HG03159 (cell line): Measurements from ENCODE around the gene PAEP.

Source experiments
- ATAC-seq: cut with Tn5 transposase; IDR thresholded peaks from one replicate; pipeline ENCODE4 v1.9.1; 2021; ENCODE audit warnings: mild to moderate bottlenecking, moderate library complexity; ENCODE audit not compliant: unreplicated experiment

Gene PAEP

GRCh38 chr9:135591506-135592330 is 30.2 kb downstream of the PAEP start:
- ATAC-seq, result no peak

DNA sequence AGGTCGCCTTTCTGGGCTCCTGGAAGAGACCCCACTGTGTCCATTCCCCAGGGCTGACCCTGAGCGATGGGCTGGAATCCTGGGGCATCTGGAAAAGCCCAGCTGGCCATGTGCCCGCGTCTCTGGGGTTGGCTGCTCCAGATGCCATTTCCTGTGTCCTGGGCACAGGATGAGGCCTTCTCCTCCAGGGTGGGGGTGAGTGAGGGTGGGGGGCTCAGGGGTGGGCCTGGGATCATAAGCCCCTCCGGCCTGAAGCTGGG is 30.7 kb downstream of the PAEP start:
- no peak for ATAC-seq

- no peak for ATAC-seq
These were observed 31.1 kb downstream of the PAEP start for GRCh38 chr9:135592625-135593024.

GRCh38 chr9:135596211-135596610 is 34.7 kb downstream of the PAEP start:
- no peak for ATAC-seq

GRCh38 chr9:135600296-135600817 is 38.8 kb downstream of the PAEP start:
- ATAC-seq, result no peak

GRCh38 chr9:135601988-135602387 is 40.4 kb downstream of the PAEP start:
- no peak for ATAC-seq

DNA sequence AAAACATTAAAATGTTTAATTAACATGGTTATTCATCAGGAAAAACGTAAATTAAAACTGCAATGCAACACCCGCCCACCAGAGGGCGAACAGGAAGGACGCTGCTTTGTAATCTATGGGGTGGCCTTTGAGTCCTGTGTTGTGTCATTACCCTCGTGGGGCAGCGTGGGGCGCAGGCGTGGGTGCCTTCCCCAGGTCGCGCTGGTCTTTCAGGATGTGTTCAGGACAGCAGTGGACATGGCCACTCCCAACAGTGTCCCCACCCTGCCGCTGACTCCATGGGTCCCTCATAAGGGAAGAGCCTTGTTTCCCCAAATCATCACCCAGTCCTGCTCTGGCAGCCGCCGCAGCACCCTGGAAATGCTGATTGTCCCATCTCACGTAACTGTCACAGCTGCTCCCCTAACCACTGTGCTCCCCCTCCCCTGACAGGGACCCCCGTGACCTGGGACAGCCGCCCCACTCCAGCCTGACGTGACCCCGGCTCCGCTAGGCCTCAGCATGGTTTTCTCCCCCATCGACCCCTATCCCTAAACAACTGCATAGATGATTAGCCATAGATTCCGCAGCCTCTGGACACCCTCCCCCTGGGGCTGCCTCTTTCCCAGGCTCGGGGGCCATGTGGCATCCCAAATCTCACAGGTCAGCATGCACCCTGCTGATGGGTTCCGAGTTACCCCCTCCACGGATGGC is 41.4 kb downstream of the PAEP start:
- ATAC-seq, result no peak

GRCh38 chr9:135604437-135605237 is 43.1 kb downstream of the PAEP start:
- ATAC-seq, result no peak

- ATAC-seq, result no peak
These were observed 43.8 kb downstream of the PAEP start for GRCh38 chr9:135605238-135605781.

DNA sequence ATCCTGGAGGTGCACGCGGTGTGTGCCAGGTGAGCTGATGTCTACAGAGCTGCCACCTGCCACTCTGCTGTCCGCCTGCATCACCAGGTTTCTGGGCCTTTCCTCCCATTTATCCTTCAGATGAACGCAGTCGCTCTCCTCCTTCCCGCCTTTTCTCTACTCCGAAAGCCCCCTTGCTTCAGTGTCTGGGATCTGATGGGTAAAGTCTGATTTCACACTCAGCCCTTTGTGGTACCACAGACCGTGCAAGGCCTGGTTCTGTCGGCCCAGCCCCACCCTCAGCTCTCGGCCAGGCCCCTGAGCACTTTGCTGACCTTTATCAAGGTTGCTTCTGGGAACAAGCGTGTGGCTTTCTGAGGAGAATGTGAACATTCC is 45.3 kb downstream of the PAEP start:
- ATAC-seq, result no peak

DNA sequence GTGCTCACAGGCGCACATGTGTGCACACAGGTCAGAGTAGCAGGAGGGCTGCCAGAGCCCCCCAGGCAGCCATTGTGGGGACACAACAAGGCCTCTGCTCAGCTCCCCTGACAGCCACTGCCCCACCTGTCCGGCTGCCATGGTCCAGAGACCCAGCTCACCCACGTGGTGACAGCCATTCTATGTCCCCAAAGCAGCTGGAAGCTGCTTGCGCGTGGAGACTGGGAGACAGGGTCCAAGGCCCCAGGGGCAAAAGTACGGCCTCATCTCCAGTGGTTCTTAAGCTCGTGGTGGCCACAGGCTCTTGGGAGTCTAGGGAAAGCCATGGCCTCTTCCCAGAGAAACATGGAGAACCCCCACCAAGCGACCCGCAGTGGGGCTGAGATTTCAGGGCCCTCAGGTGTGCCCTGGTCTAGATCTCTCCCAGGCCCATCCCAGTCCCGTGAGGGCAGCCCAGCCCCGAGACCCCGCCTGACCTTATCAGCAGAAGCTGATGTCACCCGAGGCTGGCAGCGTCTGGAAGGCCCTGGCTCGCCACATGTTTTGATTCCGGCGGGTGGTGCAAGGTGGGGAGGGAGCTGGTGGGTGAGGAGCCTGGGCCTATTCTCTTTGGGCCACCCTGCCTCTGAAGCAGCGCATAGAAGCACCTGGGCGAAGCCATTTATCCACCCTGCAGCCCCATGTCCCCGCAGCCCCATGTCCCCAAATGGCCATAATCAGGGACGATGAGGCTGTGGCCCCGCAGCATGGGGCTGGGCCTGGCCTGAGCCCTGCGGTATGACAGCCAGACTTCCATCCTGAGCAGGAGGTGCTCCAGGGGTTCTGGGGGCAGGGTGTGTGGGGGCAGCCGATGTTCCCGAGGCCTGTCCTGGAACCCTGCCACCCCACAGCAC is 46.1 kb downstream of the PAEP start:
- no peak for ATAC-seq

DNA sequence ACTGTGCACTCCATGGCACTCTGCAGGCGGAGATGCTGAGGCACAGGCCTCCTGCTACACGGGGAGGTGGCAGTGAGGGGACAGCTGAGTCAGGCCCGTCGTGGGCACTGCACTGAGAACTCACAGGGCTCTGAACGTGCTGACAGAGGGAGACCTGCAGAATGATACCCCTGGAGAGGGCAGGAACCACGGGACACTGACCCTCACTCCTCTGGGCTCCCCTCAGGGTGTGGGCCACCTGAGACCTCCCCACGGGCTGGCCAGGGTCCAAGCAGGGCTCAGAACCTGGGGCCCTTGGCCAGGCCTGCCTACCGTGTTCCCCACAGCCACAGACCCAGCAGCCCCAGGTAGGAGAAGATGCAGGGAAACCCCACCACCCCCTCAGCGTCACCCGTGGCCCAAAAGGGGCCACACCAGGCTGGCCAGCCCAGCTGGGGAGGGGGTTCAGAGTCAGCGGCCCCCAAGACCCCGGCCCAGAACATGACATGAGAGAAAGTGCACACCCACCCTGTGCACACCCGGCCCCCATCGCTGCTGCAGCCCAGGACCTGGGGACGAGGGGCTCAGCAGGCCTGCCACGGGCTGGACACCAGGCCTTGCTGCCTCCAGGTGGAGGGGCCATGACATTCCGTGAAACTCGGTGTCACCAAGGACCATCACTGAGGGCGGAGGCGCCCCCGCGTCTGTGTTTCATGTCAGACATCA is 46.9 kb downstream of the PAEP start:
- no peak for ATAC-seq

DNA sequence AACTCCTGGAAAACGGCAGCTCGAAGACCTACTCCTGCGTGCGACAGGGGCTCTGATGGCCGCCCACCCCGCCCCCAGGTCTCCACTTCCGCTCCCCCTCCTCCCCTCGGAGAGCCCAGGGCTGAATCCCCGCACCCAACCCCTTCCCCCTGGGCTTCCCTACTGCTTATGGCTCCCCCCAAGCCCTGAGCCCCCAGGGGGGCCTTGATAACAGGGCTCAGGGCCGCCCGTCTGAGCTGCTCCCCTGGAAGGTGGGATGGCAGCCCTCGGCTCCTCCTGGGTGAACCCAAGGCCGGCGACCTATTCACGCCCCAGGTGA is 47.4 kb downstream of the PAEP start:
- ATAC-seq, result no peak

GRCh38 chr9:135609366-135609955 is 47.9 kb downstream of the PAEP start:
- ATAC-seq, result no peak

DNA sequence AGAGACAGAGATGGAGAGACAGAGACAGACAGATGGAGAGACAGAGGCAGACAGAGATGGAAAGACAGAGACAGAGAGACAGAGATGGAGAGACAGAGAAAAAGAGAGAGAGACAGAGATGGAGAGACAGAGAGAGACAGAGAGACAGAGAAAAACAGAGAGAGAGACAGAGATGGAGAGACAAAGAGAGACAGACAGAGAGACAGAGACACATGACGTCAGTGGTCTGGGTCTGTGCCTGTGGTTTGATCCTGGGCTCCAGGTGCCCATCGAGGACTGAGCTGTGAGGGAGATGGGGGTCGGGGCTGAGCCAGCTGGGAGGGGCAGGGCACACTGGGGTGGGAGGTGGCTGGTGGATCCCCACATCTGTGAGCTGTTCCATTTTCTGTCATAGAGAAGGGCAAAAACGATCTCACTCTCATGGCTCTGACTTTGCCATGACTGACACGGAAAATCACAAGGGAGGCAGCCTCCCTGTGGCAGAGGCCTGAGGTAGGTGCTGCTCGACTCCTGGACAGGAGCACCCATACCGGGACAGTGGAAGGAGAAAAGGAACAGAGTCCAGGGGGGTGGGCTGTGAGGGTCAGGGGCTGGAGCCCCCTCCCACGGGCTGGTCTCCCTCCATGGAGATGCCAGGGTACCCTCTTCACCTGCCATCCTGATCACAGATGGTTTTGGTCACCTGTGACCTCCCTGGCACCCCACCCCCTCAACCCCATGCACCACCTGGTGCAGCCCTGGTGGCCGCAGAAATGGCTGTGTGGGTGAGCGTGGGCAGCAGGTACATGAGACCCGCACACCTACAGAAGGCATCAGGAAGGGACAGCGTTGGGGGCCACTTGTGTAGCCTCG is 49.0 kb downstream of the PAEP start:
- no peak for ATAC-seq

GRCh38 chr9:135611142-135611874 is 49.8 kb downstream of the PAEP start:
- ATAC-seq, result no peak

GRCh38 chr9:135611875-135612209 is 50.3 kb downstream of the PAEP start:
- no peak for ATAC-seq

DNA sequence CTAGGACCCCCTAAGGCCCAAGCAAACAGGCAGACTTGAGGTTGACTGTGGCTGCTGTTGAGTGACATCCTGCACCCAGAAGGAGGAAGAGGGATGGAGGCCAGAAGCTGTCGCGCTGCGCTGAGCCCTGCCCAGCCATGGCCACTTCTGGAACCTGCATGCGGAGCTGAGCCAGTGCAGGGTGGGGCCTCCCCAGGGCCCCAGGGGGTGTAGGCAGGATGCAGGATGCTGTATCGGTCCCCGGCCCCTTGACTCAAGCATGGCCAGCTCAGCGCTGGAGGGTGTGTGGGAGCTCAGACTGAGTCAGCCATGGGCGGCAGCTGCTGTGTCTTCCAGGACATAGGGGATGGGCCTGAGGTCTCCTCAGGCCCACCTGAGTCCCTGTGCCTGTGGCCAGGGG is 50.9 kb downstream of the PAEP start:
- no peak for ATAC-seq
